ENCODE results near the gene LRRC10.

Gene LRRC10

GRCh38 chr12:69610729-69611128 lies at the start of gene LRRC10:
Gene LRRC10 (minus strand): TSS chr12:69610907. CDS start chr12:69610838, 69 bp downstream.
- in situ Hi-C loops (cut with MboI; ENCODE audit: low pct_unique_long_range_greater_than_20kb, low sequenced_read_pairs): no loop called here
- no peak for DNase-seq

- in situ Hi-C loops (cut with MboI; ENCODE audit: low pct_unique_long_range_greater_than_20kb, low sequenced_read_pairs): no loop called here
- no peak for DNase-seq
These were observed 49.6 kb upstream of the LRRC10 start for GRCh38 chr12:69660164-69660863.

- no peak for DNase-seq
- in situ Hi-C loops (cut with MboI; ENCODE audit: low pct_unique_long_range_greater_than_20kb, low sequenced_read_pairs): no loop called here
These were observed 47.5 kb upstream of the LRRC10 start for GRCh38 chr12:69658203-69658602.

- no peak for DNase-seq
- in situ Hi-C loops (cut with MboI; ENCODE audit: low pct_unique_long_range_greater_than_20kb, low sequenced_read_pairs): no loop called here
These were observed 46.9 kb upstream of the LRRC10 start for GRCh38 chr12:69657376-69658137.

- DNase-seq: no peak
- in situ Hi-C loops (cut with MboI; ENCODE audit: low pct_unique_long_range_greater_than_20kb, low sequenced_read_pairs): no loop called here
These were observed 45.1 kb upstream of the LRRC10 start for GRCh38 chr12:69655616-69656340.

GRCh38 chr12:69653703-69654102 lies 43.0 kb upstream of the LRRC10 start:
- in situ Hi-C loops (cut with MboI; ENCODE audit: low pct_unique_long_range_greater_than_20kb, low sequenced_read_pairs): no loop called here
- no peak for DNase-seq

- in situ Hi-C loops (cut with MboI; ENCODE audit: low pct_unique_long_range_greater_than_20kb, low sequenced_read_pairs): no loop called here
- DNase-seq: no peak
These were observed 41.2 kb upstream of the LRRC10 start for GRCh38 chr12:69651922-69652321.

- DNase-seq: no peak
- in situ Hi-C loops (cut with MboI; ENCODE audit: low pct_unique_long_range_greater_than_20kb, low sequenced_read_pairs): no loop called here
These were observed 38.8 kb upstream of the LRRC10 start for GRCh38 chr12:69649529-69649928.

GRCh38 chr12:69648476-69648875 lies 37.8 kb upstream of the LRRC10 start:
- in situ Hi-C loops (cut with MboI; ENCODE audit: low pct_unique_long_range_greater_than_20kb, low sequenced_read_pairs): no loop called here
- DNase-seq: no peak

- DNase-seq: no peak
- in situ Hi-C loops (cut with MboI; ENCODE audit: low pct_unique_long_range_greater_than_20kb, low sequenced_read_pairs): no loop called here
These were observed 36.5 kb upstream of the LRRC10 start for GRCh38 chr12:69647178-69647577.

- in situ Hi-C loops (cut with MboI; ENCODE audit: low pct_unique_long_range_greater_than_20kb, low sequenced_read_pairs): no loop called here
- DNase-seq: no peak
These were observed 34.3 kb upstream of the LRRC10 start for GRCh38 chr12:69645031-69645430.

- DNase-seq: no peak
- in situ Hi-C loops (cut with MboI; ENCODE audit: low pct_unique_long_range_greater_than_20kb, low sequenced_read_pairs): no loop called here
These were observed 33.8 kb upstream of the LRRC10 start for GRCh38 chr12:69644511-69644910.

GRCh38 chr12:69642531-69642930 lies 31.8 kb upstream of the LRRC10 start:
- no peak for DNase-seq
- in situ Hi-C loops (cut with MboI; ENCODE audit: low pct_unique_long_range_greater_than_20kb, low sequenced_read_pairs): no loop called here

- no peak for DNase-seq
- in situ Hi-C loops (cut with MboI; ENCODE audit: low pct_unique_long_range_greater_than_20kb, low sequenced_read_pairs): no loop called here
These were observed 30.8 kb upstream of the LRRC10 start for GRCh38 chr12:69641546-69641945.

GRCh38 chr12:69639400-69640016 lies 28.8 kb upstream of the LRRC10 start:
- in situ Hi-C loops (cut with MboI; ENCODE audit: low pct_unique_long_range_greater_than_20kb, low sequenced_read_pairs): no loop called here

GRCh38 chr12:69633061-69633460 lies 22.4 kb upstream of the LRRC10 start:
- DNase-seq: no peak
- in situ Hi-C loops (cut with MboI; ENCODE audit: low pct_unique_long_range_greater_than_20kb, low sequenced_read_pairs): no loop called here

More at GRCh38 chr12:69639400-69640016, 28.8 kb upstream of the LRRC10 start:
- DNase-seq: peak; percentile 79

GRCh38 chr12:69630191-69630590 lies 19.5 kb upstream of the LRRC10 start:
- peak; percentile 16 for DNase-seq
- in situ Hi-C loops (cut with MboI; ENCODE audit: low pct_unique_long_range_greater_than_20kb, low sequenced_read_pairs): no loop called here

GRCh38 chr12:69627501-69627900 lies 16.8 kb upstream of the LRRC10 start:
- DNase-seq: no peak
- in situ Hi-C loops (cut with MboI; ENCODE audit: low pct_unique_long_range_greater_than_20kb, low sequenced_read_pairs): no loop called here

- no peak for DNase-seq
- in situ Hi-C loops (cut with MboI; ENCODE audit: low pct_unique_long_range_greater_than_20kb, low sequenced_read_pairs): no loop called here
These were observed 13.3 kb upstream of the LRRC10 start for GRCh38 chr12:69623970-69624369.

- in situ Hi-C loops (cut with MboI; ENCODE audit: low pct_unique_long_range_greater_than_20kb, low sequenced_read_pairs): no loop called here
- DNase-seq: no peak
These were observed 10.8 kb upstream of the LRRC10 start for GRCh38 chr12:69621551-69621950.
